Amniotic epithelial cell (primary cell): Measurements from ENCODE around the gene ILDR2.
A peak's percentile ranks its signal among the peaks of the same experiment; 100 is the strongest.
"Not testable (repeated sequence)": the region's sequence is repeated elsewhere in the genome, so short reads cannot be mapped to it uniquely, and the experiment has no call there.

ENCODE experiments used
- DNase-seq: peaks from one replicate; pipeline ENCODE4 v3.0.0-alpha.2; 2010; ENCODE audit warnings: low read depth

The ILDR2 gene

GRCh38 chr1:166888373-166889111, 86.8 kb downstream of the ILDR2 start:
- no peak for DNase-seq

- no peak for DNase-seq
Measured at GRCh38 chr1:166884971-166885370, 90.4 kb downstream of the ILDR2 start.

- DNase-seq = peak; percentile 23
Measured at GRCh38 chr1:166884040-166884642, 91.2 kb downstream of the ILDR2 start.

GRCh38 chr1:166882893-166883292, 92.4 kb downstream of the ILDR2 start:
- DNase-seq = no peak

GRCh38 chr1:166878173-166878917, 97.0 kb downstream of the ILDR2 start:
- not testable (repeated sequence) for DNase-seq

GRCh38 chr1:166876540-166876838, 98.9 kb downstream of the ILDR2 start:
- no peak for DNase-seq

GRCh38 chr1:166875734-166876539, 99.4 kb downstream of the ILDR2 start, which contains the start of gene TADA1:
TSS of gene TADA1 (minus strand) at chr1:166876264. CDS start at chr1:166876233, 31 bp downstream.
- DNase-seq = peak; percentile 96

GRCh38 chr1:166875302-166875733, 100.0 kb downstream of the ILDR2 start:
- DNase-seq = no peak

- no peak for DNase-seq
Measured at GRCh38 chr1:166874464-166874863, 100.9 kb downstream of the ILDR2 start.

- DNase-seq = no peak
Measured at GRCh38 chr1:166870584-166870983, 104.8 kb downstream of the ILDR2 start.

GRCh38 chr1:166869318-166870099, 105.8 kb downstream of the ILDR2 start:
- DNase-seq = no peak

- DNase-seq = no peak
Measured at GRCh38 chr1:166868639-166869038, 106.7 kb downstream of the ILDR2 start.

GRCh38 chr1:166865926-166866325, 109.4 kb downstream of the ILDR2 start:
- peak; percentile 93 for DNase-seq

GRCh38 chr1:166859597-166859996, 115.7 kb downstream of the ILDR2 start:
- no peak for DNase-seq

GRCh38 chr1:166858726-166859419, 116.5 kb downstream of the ILDR2 start:
- no peak for DNase-seq
